ENCODE results near the gene KPNA1. TPM values are rescaled to one million over a fixed set of nuclear protein-coding genes. Genes with fewer than 3 reads are reported as not detected.

Gene KPNA1
- total and polyA plus RNA-seq, 4 donors, result 10.8 to 55.2 (median 28.9) TPM

GRCh38 chr3:122410639-122411038 is 104.1 kb downstream of the KPNA1 start:
- TF ChIP-seq, protein P1, sequence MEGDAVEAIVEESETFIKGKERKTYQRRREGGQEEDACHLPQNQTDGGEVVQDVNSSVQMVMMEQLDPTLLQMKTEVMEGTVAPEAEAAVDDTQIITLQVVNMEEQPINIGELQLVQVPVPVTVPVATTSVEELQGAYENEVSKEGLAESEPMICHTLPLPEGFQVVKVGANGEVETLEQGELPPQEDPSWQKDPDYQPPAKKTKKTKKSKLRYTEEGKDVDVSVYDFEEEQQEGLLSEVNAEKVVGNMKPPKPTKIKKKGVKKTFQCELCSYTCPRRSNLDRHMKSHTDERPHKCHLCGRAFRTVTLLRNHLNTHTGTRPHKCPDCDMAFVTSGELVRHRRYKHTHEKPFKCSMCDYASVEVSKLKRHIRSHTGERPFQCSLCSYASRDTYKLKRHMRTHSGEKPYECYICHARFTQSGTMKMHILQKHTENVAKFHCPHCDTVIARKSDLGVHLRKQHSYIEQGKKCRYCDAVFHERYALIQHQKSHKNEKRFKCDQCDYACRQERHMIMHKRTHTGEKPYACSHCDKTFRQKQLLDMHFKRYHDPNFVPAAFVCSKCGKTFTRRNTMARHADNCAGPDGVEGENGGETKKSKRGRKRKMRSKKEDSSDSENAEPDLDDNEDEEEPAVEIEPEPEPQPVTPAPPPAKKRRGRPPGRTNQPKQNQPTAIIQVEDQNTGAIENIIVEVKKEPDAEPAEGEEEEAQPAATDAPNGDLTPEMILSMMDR (IDR thresholded peaks at IDR 0.05; ENCODE audit: control extremely low read depth, extremely low read depth), result no peak
- no peaks in the 10 kb centered on the region for H3K9me3 ChIP-seq (ENCODE audit: control insufficient read depth in 4 of 4, insufficient read depth in 3 of 4, low read length in 3 of 4)
- no peaks in the 10 kb centered on the region for H3K27me3 ChIP-seq (ENCODE audit: control insufficient read depth in 3 of 3, insufficient read depth in 3 of 3, low read length in 2 of 3)
- H3K4me3 ChIP-seq, result no peak overlapping the region
- no peak overlapping the region for H3K9ac ChIP-seq (ENCODE audit: insufficient read depth in 1 of 2, low read length in 2 of 2)
- peaks cover 2 to 22% (median 14%) of the 10 kb centered on the region in 4 donors for H3K36me3 ChIP-seq (ENCODE audit: control insufficient read depth in 4 of 4, insufficient read depth in 4 of 4, low read length in 4 of 4)
- ATAC-seq (ENCODE audit: insufficient read depth, low FRiP score) (no peak), DNase-seq (no peak)
- H3K27ac ChIP-seq (ENCODE audit: low read depth in 1 of 2, low read length in 1 of 2), result no peak overlapping the region
- WGBS, 2 donors, result 91 to 96% methylated on average over 6 of the region's 6 CpGs
- H3K4me1 ChIP-seq (ENCODE audit: control insufficient read depth in 5 of 5, insufficient read depth in 5 of 5, low read length in 5 of 5), result peaks cover 0 to 15% (median 10%) of the 10 kb centered on the region in 5 donors

GRCh38 chr3:122410111-122410510 is 104.6 kb downstream of the KPNA1 start:
- WGBS, 2 donors, result 92 to 93% methylated on average over 4 of the region's 4 CpGs
- H3K27ac ChIP-seq (ENCODE audit: low read depth in 1 of 2, low read length in 1 of 2), result no peak overlapping the region

DNA sequence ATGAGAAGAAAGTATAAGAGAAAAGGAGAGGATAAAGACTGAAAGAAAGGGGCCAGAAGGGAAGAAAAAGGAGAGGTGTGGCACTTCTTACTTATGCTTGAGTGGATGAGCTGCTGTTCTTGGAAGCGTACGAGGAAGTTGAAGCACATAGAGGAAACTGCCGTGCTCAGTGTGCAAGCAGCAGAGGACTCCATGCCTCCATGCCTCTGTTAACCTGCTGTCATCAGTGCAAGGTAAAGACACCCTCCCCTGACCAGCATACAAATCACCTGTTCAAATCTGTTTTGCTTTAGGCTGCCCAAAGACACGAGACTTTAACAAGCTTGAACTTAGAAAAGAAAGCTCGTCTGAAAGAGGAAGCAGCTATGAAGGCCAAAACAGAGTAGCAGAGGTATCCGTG is 105.3 kb downstream of the KPNA1 start:
- WGBS, 2 donors, result 36 to 63% methylated on average over 6 of the region's 6 CpGs
- TF ChIP-seq, protein P1 (IDR thresholded peaks at IDR 0.05; ENCODE audit: control extremely low read depth, extremely low read depth), result no peak
- Histone ChIP-seq H3K4me3 (no peak overlapping the region), H3K4me1 (ENCODE audit: control insufficient read depth in 5 of 5, insufficient read depth in 5 of 5, low read length in 5 of 5) (peaks cover 0 to 3% (median 1%) of the 10 kb centered on the region in 5 donors), H3K27me3 (ENCODE audit: control insufficient read depth in 3 of 3, insufficient read depth in 3 of 3, low read length in 2 of 3) (no peaks in the 10 kb centered on the region), H3K9me3 (ENCODE audit: control insufficient read depth in 4 of 4, insufficient read depth in 3 of 4, low read length in 3 of 4) (no peaks in the 10 kb centered on the region), H3K36me3 (ENCODE audit: control insufficient read depth in 4 of 4, insufficient read depth in 4 of 4, low read length in 4 of 4) (peaks cover 0 to 24% (median 16%) of the 10 kb centered on the region in 4 donors), H3K27ac (ENCODE audit: low read depth in 1 of 2, low read length in 1 of 2) (peak overlapping the region in 1 of 2 donors; percentile 46), H3K9ac (ENCODE audit: insufficient read depth in 1 of 2, low read length in 2 of 2) (no peak overlapping the region)
- DNase-seq (no peak), ATAC-seq (ENCODE audit: insufficient read depth, low FRiP score) (no peak)

More at GRCh38 chr3:122410111-122410510, 104.6 kb downstream of the KPNA1 start:
- no peak for ATAC-seq (ENCODE audit: insufficient read depth, low FRiP score)
- Histone ChIP-seq H3K4me3 (no peak overlapping the region), H3K9me3 (ENCODE audit: control insufficient read depth in 4 of 4, insufficient read depth in 3 of 4, low read length in 3 of 4) (no peaks in the 10 kb centered on the region), H3K9ac (ENCODE audit: insufficient read depth in 1 of 2, low read length in 2 of 2) (no peak overlapping the region), H3K4me1 (ENCODE audit: control insufficient read depth in 5 of 5, insufficient read depth in 5 of 5, low read length in 5 of 5) (peaks cover 0 to 10% (median 8%) of the 10 kb centered on the region in 5 donors), H3K27me3 (ENCODE audit: control insufficient read depth in 3 of 3, insufficient read depth in 3 of 3, low read length in 2 of 3) (no peaks in the 10 kb centered on the region), H3K36me3 (ENCODE audit: control insufficient read depth in 4 of 4, insufficient read depth in 4 of 4, low read length in 4 of 4) (peaks cover 0 to 22% (median 14%) of the 10 kb centered on the region in 4 donors)
- TF ChIP-seq, protein P1 (IDR thresholded peaks at IDR 0.05; ENCODE audit: control extremely low read depth, extremely low read depth), result no peak
- DNase-seq, result no peak

DNA sequence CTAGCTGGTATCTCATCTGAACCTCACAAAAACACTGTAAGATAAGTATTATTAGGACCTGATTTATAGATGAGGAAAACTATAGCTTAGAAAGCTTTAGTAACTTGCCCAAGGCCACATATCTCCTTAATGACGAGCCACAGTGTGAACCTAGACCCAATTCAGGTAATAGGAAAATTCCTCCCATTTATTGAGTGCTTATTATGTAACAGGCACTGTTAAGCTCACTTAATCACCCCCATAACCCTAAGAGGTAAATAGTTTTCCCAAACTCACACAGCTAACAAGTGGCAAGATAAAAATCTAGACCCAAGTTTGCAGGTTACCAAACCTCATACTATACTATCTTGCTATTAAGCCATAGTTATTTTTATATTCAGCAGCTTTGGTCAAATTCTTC is 106.8 kb downstream of the KPNA1 start:
- WGBS, 2 donors, result 91 to 97% methylated on average over 1 of the region's 1 CpG
- Histone ChIP-seq H3K36me3 (ENCODE audit: control insufficient read depth in 4 of 4, insufficient read depth in 4 of 4, low read length in 4 of 4) (peaks cover 0 to 34% (median 21%) of the 10 kb centered on the region in 4 donors), H3K9me3 (ENCODE audit: control insufficient read depth in 4 of 4, insufficient read depth in 3 of 4, low read length in 3 of 4) (no peaks in the 10 kb centered on the region), H3K4me1 (ENCODE audit: control insufficient read depth in 5 of 5, insufficient read depth in 5 of 5, low read length in 5 of 5) (peaks cover 0 to 2% (median 0%) of the 10 kb centered on the region in 5 donors), H3K27me3 (ENCODE audit: control insufficient read depth in 3 of 3, insufficient read depth in 3 of 3, low read length in 2 of 3) (no peaks in the 10 kb centered on the region), H3K9ac (ENCODE audit: insufficient read depth in 1 of 2, low read length in 2 of 2) (no peak overlapping the region), H3K4me3 (no peak overlapping the region), H3K27ac (ENCODE audit: low read depth in 1 of 2, low read length in 1 of 2) (no peak overlapping the region)
- TF ChIP-seq, protein P1 (IDR thresholded peaks at IDR 0.05; ENCODE audit: control extremely low read depth, extremely low read depth), result no peak
- DNase-seq (no peak), ATAC-seq (ENCODE audit: insufficient read depth, low FRiP score) (no peak)

Data from lung (tissue), 12 donors.